H1 (cell line): ENCODE results near the gene INHBB. TPM values are rescaled to one million over a fixed set of nuclear protein-coding genes. Genes with fewer than 3 reads are reported as not detected.

ENCODE experiments used
- CTCF ChIA-PET: fragments of 300-600 bp; sonication (Branson Sonifier 250); formaldehyde crosslinking; loops from one replicate; lab custom pipeline; 2021; ENCODE audit not compliant: partially characterized antibody; lab: Charles Lee
- POLR2A ChIA-PET: fragments of 300-600 bp; sonication (Branson Sonifier 250); formaldehyde crosslinking; loops from one replicate; lab custom pipeline; 2021; ENCODE audit warnings: inconsistent platforms; ENCODE audit not compliant: partially characterized antibody; lab: Charles Lee
- DNase-seq, 2 experiments: peaks; one replicate each; pipeline versions ENCODE4 v3.0.0 to v3.0.0-alpha.2; 2010 to 2022; ENCODE audit warnings: low spot score in 2 of 2, low read depth in 1 of 2, mixed read lengths in 1 of 2
- FAIRE-seq: peaks from 2 replicates; lab custom pipeline; 2011; peaks lifted over from hg19 to GRCh38; lab: Jason Lieb, UNC
- H2AFZ ChIP-seq: 2 replicates; pipeline ENCODE4 v1.8.1; 2012; ENCODE audit warnings: low read length, inconsistent platforms
- H2AK5ac ChIP-seq: 2 replicates; pipeline ENCODE4 v1.6.1; 2013; ENCODE audit warnings: low read depth, low read length
- H2BK120ac ChIP-seq: replicated peaks from 2 replicates; pipeline ENCODE3; 2013; ENCODE audit warnings: low read depth, low read length, inconsistent platforms
- H2BK12ac ChIP-seq: 2 replicates; pipeline ENCODE4 v1.6.1; 2013; ENCODE audit warnings: low read depth, low read length
- H2BK15ac ChIP-seq: 2 replicates; pipeline ENCODE4 v1.6.1; 2013; ENCODE audit warnings: low read length
- H2BK20ac ChIP-seq: 2 replicates; pipeline ENCODE4 v1.6.1; 2013; ENCODE audit warnings: low read length
- H2BK5ac ChIP-seq: 2 replicates; pipeline ENCODE4 v1.6.1; 2013; ENCODE audit warnings: low read depth, low read length
- H3K14ac ChIP-seq: 2 replicates; pipeline ENCODE4 v1.6.1; 2013; ENCODE audit warnings: inconsistent platforms; ENCODE audit not compliant: insufficient read length
- H3K18ac ChIP-seq: 2 replicates; pipeline ENCODE4 v1.6.1; 2013; ENCODE audit warnings: low read length; ENCODE audit errors: extremely low read depth
- H3K23ac ChIP-seq: 2 replicates; pipeline ENCODE4 v1.6.1; 2013; ENCODE audit warnings: inconsistent platforms; ENCODE audit not compliant: insufficient read length
- H3K23me2 ChIP-seq: 2 replicates; pipeline ENCODE4 v1.6.1; 2013; ENCODE audit warnings: low read depth, low read length
- H3K27ac ChIP-seq: 2 replicates; pipeline ENCODE4 v1.6.1; 2011; ENCODE audit warnings: low read depth, low read length, inconsistent platforms
- H3K27me3 ChIP-seq, 4 experiments: replicated peaks in 1 of 4; 1 replicate in 1 of 4; 2 replicates in 3 of 4; pipeline versions ENCODE4 v1.6.1 to v1.8.1; 2011 to 2013; ENCODE audit warnings: low read length in 3 of 4, mild to moderate bottlenecking in 3 of 4, inconsistent platforms in 2 of 4, mixed read lengths in 2 of 4, moderate library complexity in 1 of 4; ENCODE audit not compliant: control insufficient read depth in 3 of 4, insufficient read depth in 3 of 4; ENCODE audit errors: extremely low read depth in 1 of 4
- H3K36me3 ChIP-seq, 4 experiments: 2 replicates each; pipeline versions ENCODE4 v1.6.1 to v1.8.1; 2011 to 2013; ENCODE audit warnings: mild to moderate bottlenecking in 4 of 4, low read length in 3 of 4, moderate library complexity in 2 of 4, control low read depth in 1 of 4, inconsistent platforms in 1 of 4; ENCODE audit not compliant: insufficient read depth in 4 of 4, control insufficient read depth in 2 of 4
- H3K4ac ChIP-seq: replicated peaks from 2 replicates; pipeline ENCODE3; 2013; ENCODE audit warnings: low read length, low read depth, mixed read lengths, inconsistent platforms; ENCODE audit not compliant: insufficient read length
- H3K4me1 ChIP-seq, 4 experiments: replicated peaks in 1 of 4; 1 replicate in 1 of 4; 2 replicates in 3 of 4; pipeline versions ENCODE4 v1.6.1 to v1.8.1; 2011 to 2013; ENCODE audit warnings: low read length in 3 of 4, inconsistent platforms in 2 of 4, mixed read lengths in 1 of 4; ENCODE audit not compliant: insufficient read depth in 4 of 4, control insufficient read depth in 3 of 4
- H3K4me2 ChIP-seq, 2 experiments: 2 replicates each; pipeline versions ENCODE4 v1.6.1 to v1.8.1; 2011 to 2013; ENCODE audit warnings: low read depth in 2 of 2, low read length in 2 of 2, control low read depth in 1 of 2, inconsistent platforms in 1 of 2, mild to moderate bottlenecking in 1 of 2; ENCODE audit not compliant: insufficient read depth in 1 of 2
- H3K4me3 ChIP-seq, 4 experiments: fragments of 200-600, 300-600 bp in 1 of 4; sonication (generic), shearing (Covaris generic), sonication (Bioruptor Twin) in 1 of 4; 2 replicates each; pipeline versions ENCODE4 v1.5.1 to v1.8.1; 2011 to 2016; ENCODE audit warnings: low read length in 4 of 4, low read depth in 3 of 4, control low read depth in 2 of 4, inconsistent platforms in 2 of 4, mild to moderate bottlenecking in 2 of 4, mixed read lengths in 1 of 4, moderate library complexity in 1 of 4; ENCODE audit not compliant: insufficient read depth in 2 of 4; ENCODE audit errors: extremely low read depth in 1 of 4
- H3K56ac ChIP-seq: replicated peaks from 2 replicates; pipeline ENCODE3; 2013; ENCODE audit warnings: low read depth, mild to moderate bottlenecking, mixed read lengths, low read length, inconsistent platforms; ENCODE audit not compliant: insufficient read length
- H3K79me1 ChIP-seq: 2 replicates; pipeline ENCODE4 v1.6.1; 2013; ENCODE audit warnings: low read depth, low read length, control low read depth
- H3K79me2 ChIP-seq, 2 experiments: 2 replicates each; pipeline versions ENCODE4 v1.6.1 to v1.8.1; 2012 to 2013; ENCODE audit warnings: low read length in 2 of 2, mild to moderate bottlenecking in 2 of 2, inconsistent platforms in 1 of 2; ENCODE audit not compliant: insufficient read depth in 2 of 2, control insufficient read depth in 1 of 2
- H3K9ac ChIP-seq, 4 experiments: replicated peaks in 1 of 4; 1 replicate in 1 of 4; 2 replicates in 3 of 4; pipeline versions ENCODE4 v1.6.1 to v1.8.1; 2011 to 2013; ENCODE audit warnings: low read depth in 3 of 4, low read length in 3 of 4, control low read depth in 2 of 4, mild to moderate bottlenecking in 2 of 4, moderate library complexity in 2 of 4, inconsistent platforms in 1 of 4; ENCODE audit errors: extremely low read depth in 1 of 4
- H3K9me3 ChIP-seq, 2 experiments: 2 replicates each; pipeline versions ENCODE4 v1.6.1 to v1.8.1; 2012 to 2013; ENCODE audit warnings: mild to moderate bottlenecking in 2 of 2, moderate library complexity in 2 of 2, control low read depth in 1 of 2, inconsistent platforms in 1 of 2, low read depth in 1 of 2, low read length in 1 of 2, mixed read lengths in 1 of 2; ENCODE audit not compliant: insufficient read depth in 2 of 2
- H4K20me1 ChIP-seq, 2 experiments: replicated peaks in 1 of 2; 2 replicates each; pipeline versions ENCODE3 to v1.8.1; 2011 to 2013; ENCODE audit warnings: inconsistent platforms in 2 of 2, low read length in 2 of 2, mild to moderate bottlenecking in 1 of 2; ENCODE audit not compliant: insufficient read depth in 2 of 2, control insufficient read depth in 1 of 2
- H4K5ac ChIP-seq: 2 replicates; pipeline ENCODE4 v1.6.1; 2013; ENCODE audit warnings: low read length, low read depth, mixed read lengths, inconsistent platforms; ENCODE audit not compliant: insufficient read length
- H4K8ac ChIP-seq: 2 replicates; pipeline ENCODE4 v1.8.0; 2013; ENCODE audit warnings: mild to moderate bottlenecking, moderate library complexity, low read length, inconsistent platforms; ENCODE audit not compliant: insufficient read depth; ENCODE audit errors: extremely low read depth
- H4K91ac ChIP-seq: replicated peaks from 2 replicates; pipeline ENCODE3; 2013; ENCODE audit warnings: low read length, mixed read lengths, inconsistent platforms; ENCODE audit not compliant: insufficient read length
- ASH2L ChIP-seq: fragments of 200-600, 300-600 bp; sonication (generic); IDR thresholded peaks from one replicate; pipeline ENCODE4 v1.7.1; 2017; ENCODE audit warnings: low read length
- JUND ChIP-seq: IDR thresholded peaks from 2 replicates; pipeline ENCODE4 v1.6.1; 2011; ENCODE audit warnings: mild to moderate bottlenecking, improper control_type of control experiment, low read length
- KDM4A ChIP-seq: IDR thresholded peaks from one replicate; pipeline ENCODE4 v1.7.1; 2012; ENCODE audit warnings: low read depth, mild to moderate bottlenecking, moderate library complexity, low read length, inconsistent platforms; ENCODE audit not compliant: severe bottlenecking
- NANOG ChIP-seq: IDR thresholded peaks from 2 replicates; pipeline ENCODE4 v1.6.1; 2011; ENCODE audit warnings: low read length, low read depth, mild to moderate bottlenecking, inconsistent platforms; ENCODE audit not compliant: insufficient read depth, poor library complexity, severe bottlenecking
- NRF1 ChIP-seq: IDR thresholded peaks from 2 replicates; pipeline ENCODE4 v1.6.1; 2011; ENCODE audit warnings: mild to moderate bottlenecking, low read depth, low read length, improper control_type of control experiment
- PHF8 ChIP-seq: fragments of 200-600 bp; sonication (generic); conservative IDR thresholded peaks from 2 replicates; pipeline ENCODE4 v1.7.1; 2012; ENCODE audit warnings: low read depth, mild to moderate bottlenecking, inconsistent platforms, low read length, moderate library complexity
- RBBP5 ChIP-seq: IDR thresholded peaks from 2 replicates; pipeline ENCODE4 v1.7.1; 2012; ENCODE audit warnings: low read depth, mild to moderate bottlenecking, inconsistent platforms, low read length, moderate library complexity, borderline replicate concordance
- RXRA ChIP-seq: IDR thresholded peaks from 2 replicates; pipeline ENCODE4 v1.6.1; 2011; ENCODE audit warnings: low read depth, mild to moderate bottlenecking, low read length, moderate library complexity; ENCODE audit not compliant: insufficient read depth
- SP1 ChIP-seq: IDR thresholded peaks from 2 replicates; pipeline ENCODE4 v1.6.1; 2011; ENCODE audit warnings: low read depth, low read length
- SP2 ChIP-seq: IDR thresholded peaks from 2 replicates; pipeline ENCODE4 v1.6.1; 2012; ENCODE audit warnings: mild to moderate bottlenecking, low read length, inconsistent platforms
- TAF7 ChIP-seq: optimal IDR thresholded peaks from 2 replicates; pipeline ENCODE3; 2011; ENCODE audit warnings: low read depth, mild to moderate bottlenecking, inconsistent platforms, low read length, moderate library complexity, borderline replicate concordance
- TCF12 ChIP-seq: IDR thresholded peaks from 2 replicates; pipeline ENCODE4 v1.6.1; 2011; ENCODE audit warnings: low read depth, mild to moderate bottlenecking, low read length
- WGBS, 2 experiments: shearing (Covaris generic) in 1 of 2; methylation state at CpG; one replicate each; pipeline versions ENCODE4 v1.1.6 to v1.1.7; 2013 to 2015; ENCODE audit warnings: low lambda C conversion rate in 2 of 2, mixed read lengths in 2 of 2, inconsistent platforms in 1 of 2, low coverage in 1 of 2, missing lambda C conversion rate in 1 of 2; ENCODE audit not compliant: insufficient replicate concordance in 2 of 2, insufficient coverage in 1 of 2, insufficient read length in 1 of 2; ENCODE audit errors: extremely low coverage in 1 of 2, missing lambda C conversion rate in 1 of 2; 5-methylcytosine and 5-hydroxymethylcytosine counted together
- polyA plus RNA-seq, 7 experiments: library from polyadenylated mRNA; depleted of rRNA in 3 of 7; stranded (reverse) in 5 of 7; unstranded in 2 of 7; fragments of >200 nt in 5 of 7; fragments of 200-250 nt in 2 of 7; gene quantifications; 1 replicate in 5 of 7; 2 replicates in 1 of 7; 4 replicates in 1 of 7; pipeline versions ENCODE4 v1.2.1 to v1.2.3, GENCODE V29; 2011 to 2013; ENCODE audit warnings: missing spikeins in 2 of 7, mixed read lengths in 2 of 7
- total RNA-seq: library from RNA; stranded (reverse); fragmentation: NEBNext Ultra II Directional; extraction: Animal tissue kit (Norgen Biotek cat#: 25700); gene quantifications from 2 replicates; pipeline ENCODE4 v1.2.1, GENCODE V29; 2021

Gene INHBB
- total and polyA plus RNA-seq, 2 of the 8 experiments (the other 6 are each of a cell fraction or from before 2014, with no cell fraction given): 0.30 to 0.32 TPM

DNA sequence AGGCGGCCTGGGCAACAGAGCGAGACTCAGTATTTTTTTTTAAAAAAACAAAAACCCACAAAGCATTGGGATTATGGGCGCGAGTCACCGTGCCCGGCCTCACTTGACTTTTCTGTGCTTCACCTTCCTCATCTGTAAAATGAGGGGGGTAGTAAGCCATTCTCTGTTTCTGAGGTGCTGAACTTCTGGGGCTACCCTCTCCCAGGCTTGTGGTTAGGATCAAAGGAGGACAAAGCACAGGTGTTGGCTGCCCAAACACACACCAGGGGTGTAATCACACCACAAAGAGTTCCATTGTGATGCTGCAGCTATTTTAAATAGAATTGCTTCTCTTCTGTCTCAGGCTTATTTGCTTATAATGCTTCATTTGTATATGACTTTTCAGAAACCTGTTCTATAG is 35.8 kb upstream of the INHBB start:
- no peak overlapping the region for H2AFZ ChIP-seq
- no peak overlapping the region for H2BK5ac ChIP-seq
- no peak overlapping the region for H3K9ac ChIP-seq
- no peak overlapping the region for H4K5ac ChIP-seq
- no peak overlapping the region for H3K4ac ChIP-seq
- H3K4me2 ChIP-seq: 0 out of 4 replicates have a peak overlapping the region, but pooled peaks of 1 of the 2 experiments have one; percentile 9
- no peak for FAIRE-seq
- no peak overlapping the region for H3K4me3 ChIP-seq
- no peak for DNase-seq
- CTCF ChIA-PET: interaction anchor here (0.5 to 3.1 kb wide), 10 partner anchors 10 to 605 kb away, joined by 3 to 11 read pairs (median 4); no protein-coding TSS in a partner anchor
- H3K36me3 ChIP-seq: no peaks in the 10 kb centered on the region
- H3K56ac ChIP-seq: no peak overlapping the region
- peaks cover 4 to 49% (median 32%) of the 10 kb centered on the region in 4 experiments for H3K27me3 ChIP-seq
- H3K18ac ChIP-seq: no peak overlapping the region
- no peak overlapping the region for H4K91ac ChIP-seq
- H4K20me1 ChIP-seq: peaks cover 0 to 1% of the 10 kb centered on the region in 2 experiments
- no peak overlapping the region for H2BK12ac ChIP-seq
- no peaks in the 10 kb centered on the region for H3K79me2 ChIP-seq
- H2BK15ac ChIP-seq: no peak overlapping the region
- no peak overlapping the region for H4K8ac ChIP-seq
- WGBS, 2 experiments: 80% methylated on average over 6 of the region's 6 CpGs; no CpG with 5 or more reads in 1 of the 2 experiments
- H3K4me1 ChIP-seq: peaks cover 1 to 3% (median 2%) of the 10 kb centered on the region in 4 experiments; a peak in 4 of 7 replicates
- H2AK5ac ChIP-seq: no peak overlapping the region
- no peak overlapping the region for H2BK20ac ChIP-seq
- no peak overlapping the region for H3K27ac ChIP-seq
- no peak overlapping the region for H3K23ac ChIP-seq
- no peak overlapping the region for H2BK120ac ChIP-seq
- TF ChIP-seq ASH2L (no peak), TCF12 (peak; percentile 91; the same call in 1 of the 2 replicates), KDM4A (no peak), NRF1 (no peak), PHF8 (no peak), TAF7 (no peak), RBBP5 (no peak), SP1 (no peak), JUND (no peak), SP2 (no peak), RXRA (no peak), NANOG (peak; percentile 91)
- no peaks in the 10 kb centered on the region for H3K23me2 ChIP-seq
- no peak overlapping the region for H3K14ac ChIP-seq
- H3K79me1 ChIP-seq: no peaks in the 10 kb centered on the region
- POLR2A ChIA-PET: no interaction called here
- no peaks in the 10 kb centered on the region for H3K9me3 ChIP-seq
